Psoas muscle (tissue), 8 donors: ENCODE data around the gene OR2A7. TPM values are rescaled to one million over a fixed set of nuclear protein-coding genes. Genes with fewer than 3 reads are reported as not detected.
"Not testable (repeated sequence)": the region's sequence is repeated elsewhere in the genome, so short reads cannot be mapped to it uniquely, and the experiment has no call there.

Experiments used
- ATAC-seq, 4 donors: fragments of 200-7000 bp; cut with Tn5 transposase; one replicate each; pipeline ENCODE4 v1.9.1; 2020; ENCODE audit warnings: moderate library complexity in 3 of 4, mild to moderate bottlenecking in 2 of 4
- DNase-seq, 2 donors: peaks; one replicate each; pipeline ENCODE4 v3.0.0-alpha.2; 2020
- H3K27ac ChIP-seq: fragments of 200-600 bp; one replicate; pipeline ENCODE4 v1.8.0; 2022
- H3K27me3 ChIP-seq, 3 donors: fragments of 200-600 bp in 1 of 3; one replicate each; pipeline versions ENCODE4 v1.6.1 to v1.8.0; 2013 to 2022; ENCODE audit warnings: low read length in 2 of 3, mild to moderate bottlenecking in 2 of 3, moderate library complexity in 1 of 3; ENCODE audit not compliant: insufficient read depth in 3 of 3
- H3K36me3 ChIP-seq, 2 donors: fragments of 200-600 bp in 1 of 2; one replicate each; pipeline versions ENCODE4 v1.6.1 to v1.8.0; 2013 to 2022; ENCODE audit warnings: low read depth in 1 of 2, mild to moderate bottlenecking in 1 of 2, moderate library complexity in 1 of 2; ENCODE audit not compliant: insufficient read depth in 1 of 2
- H3K4me1 ChIP-seq: fragments of 200-600 bp; one replicate; pipeline ENCODE4 v1.8.0; 2022
- H3K4me3 ChIP-seq: fragments of 200-600 bp; one replicate; pipeline ENCODE4 v1.8.0; 2022; ENCODE audit warnings: mild to moderate bottlenecking
- H3K9me3 ChIP-seq: fragments of 200-600 bp; one replicate; pipeline ENCODE4 v1.8.0; 2022
- CTCF ChIP-seq: fragments of 200-600 bp; IDR thresholded peaks from one replicate; pipeline ENCODE4 v1.8.0; 2022; ENCODE audit warnings: antibody characterized with exemption
- WGBS, 3 donors: extraction: QIAGEN DNeasy Blood & Tissue Kit; methylation state at CpG; one replicate each; pipeline versions ENCODE4 v1.1.6 to v1.1.7; 2013; 5-methylcytosine and 5-hydroxymethylcytosine counted together
- intact Hi-C, 2 donors: fragments of 100-400 bp; cut with DNase I; formaldehyde crosslinking; loops; one replicate each; pipeline versions ENCODE4 v1.11.0 to v1.14.2; 2022
- polyA plus RNA-seq, 3 donors: library from polyadenylated mRNA; stranded (reverse); fragments of 200-250 nt; gene quantifications; one replicate each; pipeline ENCODE4 v1.2.3, GENCODE V29; 2013
- total RNA-seq, 4 donors: library from RNA; stranded (reverse); fragmentation: NEBNext Ultra II Directional in 2 of 4; extraction: Animal tissue kit (Norgen Biotek cat#: 25700) in 2 of 4; gene quantifications; one replicate each; pipeline versions ENCODE4 v1.2.1 to v1.2.4, GENCODE V29; 2021 to 2023
- donor health status: healthy with polysubstance abuse.
- donor health status: DM: no; HTN: no; CAD: no; lungs with moderate emphysema.
- donor health status: Bipolar disorder and iron deficiency.
- donor health status: healthy.
- donor health status: DM: yes; HTN: yes; CAD: no.
- donor health status: DM: no; HTN: no; CAD: no.
- donor health status: DM: no; HTN: no; CAD: no.
- donor health status: DM: yes; HTN: yes; CAD: no.

The OR2A7 gene
- total and polyA plus RNA-seq, 7 donors = 0.06 to 0.34 (median 0.07) TPM; not detected in 4

GRCh38 chr7:144256112-144256511 is 8.5 kb downstream of the OR2A7 start:
- H3K36me3 ChIP-seq = no peaks in the 10 kb centered on the region
- intact Hi-C loops = no loop called here
- DNase-seq = no peak
- H3K27ac ChIP-seq = no peak overlapping the region
- no peaks in the 10 kb centered on the region for H3K27me3 ChIP-seq
- H3K4me3 ChIP-seq = no peak overlapping the region
- WGBS, 3 donors = 78 to 87% (median 83%) methylated on average over 3 of the region's 3 CpGs
- H3K4me1 ChIP-seq = no peaks in the 10 kb centered on the region
- no peak for TF ChIP-seq CTCF
- H3K9me3 ChIP-seq = no peaks in the 10 kb centered on the region
- ATAC-seq = no peak

- TF ChIP-seq CTCF = no peak
- no peaks in the 10 kb centered on the region for H3K4me1 ChIP-seq
- no peak for ATAC-seq
- no peaks in the 10 kb centered on the region for H3K27me3 ChIP-seq
- 65 to 72% (median 69%) methylated on average over 5 of the region's 5 CpGs for WGBS, 3 donors
- H3K36me3 ChIP-seq = no peaks in the 10 kb centered on the region
- no peak overlapping the region for H3K27ac ChIP-seq
- intact Hi-C loops = no loop called here
- no peak overlapping the region for H3K4me3 ChIP-seq
- no peaks in the 10 kb centered on the region for H3K9me3 ChIP-seq
- DNase-seq = no peak
Observed at GRCh38 chr7:144255471-144255897, 9.1 kb downstream of the OR2A7 start.

- intact Hi-C loops, H3K4me3 ChIP-seq, DNase-seq, H3K27ac ChIP-seq, ATAC-seq, H3K9me3 ChIP-seq, H3K36me3 ChIP-seq, H3K27me3 ChIP-seq, H3K4me1 ChIP-seq: not testable (repeated sequence)
- no CpG with 5 or more reads among the region's 4 CpGs for WGBS, 3 donors
Observed at GRCh38 chr7:144252307-144252706, 12.3 kb downstream of the OR2A7 start.

- H3K36me3 ChIP-seq, H3K27ac ChIP-seq, H3K27me3 ChIP-seq, H3K9me3 ChIP-seq, ATAC-seq, DNase-seq, intact Hi-C loops, H3K4me1 ChIP-seq, H3K4me3 ChIP-seq: not testable (repeated sequence)
- no CpG with 5 or more reads among the region's 1 CpG for WGBS, 3 donors
Observed at GRCh38 chr7:144247674-144248330, 16.8 kb downstream of the OR2A7 start.

GRCh38 chr7:144246967-144247366 is 17.6 kb downstream of the OR2A7 start:
- H3K9me3 ChIP-seq, ATAC-seq, H3K27ac ChIP-seq, DNase-seq, intact Hi-C loops, H3K4me3 ChIP-seq, H3K4me1 ChIP-seq, H3K27me3 ChIP-seq, H3K36me3 ChIP-seq: not testable (repeated sequence)
- WGBS, 3 donors = no CpG with 5 or more reads among the region's 5 CpGs

- DNase-seq, H3K27ac ChIP-seq, H3K27me3 ChIP-seq, H3K4me1 ChIP-seq, H3K36me3 ChIP-seq, H3K9me3 ChIP-seq, H3K4me3 ChIP-seq, ATAC-seq, intact Hi-C loops: not testable (repeated sequence)
- WGBS, 3 donors = no CpG with 5 or more reads among the region's 2 CpGs
Observed at GRCh38 chr7:144245372-144245771, 19.2 kb downstream of the OR2A7 start.

GRCh38 chr7:144239365-144239764 is 25.2 kb downstream of the OR2A7 start, which contains the start of gene OR2A42:
TSS of gene OR2A42 (minus strand) at chr7:144239605. CDS start at chr7:144232843, 6,762 bp downstream.
- 80 to 94% (median 88%) methylated on average over 1 of the region's 2 CpGs for WGBS, 3 donors
- ATAC-seq, DNase-seq, H3K27ac ChIP-seq, H3K27me3 ChIP-seq, H3K4me1 ChIP-seq, H3K36me3 ChIP-seq, H3K9me3 ChIP-seq, H3K4me3 ChIP-seq, intact Hi-C loops: not testable (repeated sequence)

GRCh38 chr7:144238530-144239082 is 26.0 kb downstream of the OR2A7 start:
- H3K27ac ChIP-seq, DNase-seq, H3K4me3 ChIP-seq, ATAC-seq, H3K9me3 ChIP-seq, H3K36me3 ChIP-seq, intact Hi-C loops, H3K27me3 ChIP-seq, H3K4me1 ChIP-seq: not testable (repeated sequence)
- 76 to 100% (median 78%) methylated on average over 1 to 2 of the region's 2 CpGs for WGBS, 3 donors

GRCh38 chr7:144233039-144233438 is 31.6 kb downstream of the OR2A7 start:
- H3K4me3 ChIP-seq, H3K9me3 ChIP-seq, H3K4me1 ChIP-seq, H3K36me3 ChIP-seq, H3K27ac ChIP-seq, H3K27me3 ChIP-seq, DNase-seq, ATAC-seq, intact Hi-C loops: not testable (repeated sequence)
- WGBS, 3 donors = 88 to 93% (median 90%) methylated on average over 1 of the region's 1 CpG

- H3K4me1 ChIP-seq, H3K36me3 ChIP-seq, H3K9me3 ChIP-seq, intact Hi-C loops, DNase-seq, H3K4me3 ChIP-seq, ATAC-seq, H3K27ac ChIP-seq, H3K27me3 ChIP-seq: not testable (repeated sequence)
- WGBS, 3 donors = no CpG with 5 or more reads among the region's 2 CpGs
Observed at GRCh38 chr7:144231027-144231426, 33.6 kb downstream of the OR2A7 start.
